ENCODE measurements around the gene SEC63. TPM values are rescaled to one million over a fixed set of nuclear protein-coding genes. Genes with fewer than 3 reads are reported as not detected.
A peak's percentile ranks its signal among the peaks of the same experiment; 100 is the strongest.

The SEC63 gene
- total RNA-seq, 2 donors from 2014 or later = 73.4 to 97.9 TPM

GRCh38 chr6:107832151-107833056 is 125.6 kb downstream of the SEC63 start:
- no peaks in the 10 kb centered on the region for H3K9me3 ChIP-seq
- H3K4me1 ChIP-seq = no peaks in the 10 kb centered on the region
- intact Hi-C loops (cut with DNase I) = no loop called here
- ATAC-seq (no peak), DNase-seq (no peak)
- H3K4me3 ChIP-seq = no peak overlapping the region
- 74 to 94% methylated on average over 10 of the region's 10 CpGs for WGBS, 2 donors
- TF ChIP-seq POLR2A (IDR thresholded peaks at IDR 0.05) (no peak), CTCF (IDR thresholded peaks at IDR 0.05) (no peak)
- no peaks in the 10 kb centered on the region for H3K36me3 ChIP-seq (replicated peaks in 1 of 2; ENCODE audit: insufficient read depth in 1 of 2, low read depth in 2 of 2)
- no peak overlapping the region for H3K27ac ChIP-seq
- no peaks in the 10 kb centered on the region for H3K27me3 ChIP-seq

GRCh38 chr6:107830060-107830459 is 127.9 kb downstream of the SEC63 start:
- ATAC-seq = no peak

GRCh38 chr6:107827541-107827940 is 130.5 kb downstream of the SEC63 start:
- 89 to 90% methylated on average over 7 of the region's 7 CpGs for WGBS, 2 donors
- H3K27me3 ChIP-seq = no peaks in the 10 kb centered on the region
- H3K27ac ChIP-seq = no peak overlapping the region
- H3K4me1 ChIP-seq = peaks cover 23% of the 10 kb centered on the region
- H3K9me3 ChIP-seq = no peaks in the 10 kb centered on the region
- H3K36me3 ChIP-seq (replicated peaks in 1 of 2; ENCODE audit: insufficient read depth in 1 of 2, low read depth in 2 of 2) = no peaks in the 10 kb centered on the region
- intact Hi-C loops (cut with DNase I) = no loop called here
- ATAC-seq (no peak), DNase-seq (no peak)
- no peak for TF ChIP-seq POLR2A (IDR thresholded peaks at IDR 0.05)
- H3K4me3 ChIP-seq = no peak overlapping the region

More at GRCh38 chr6:107830060-107830459, 127.9 kb downstream of the SEC63 start:
- DNase-seq = no peak
- H3K27me3 ChIP-seq = no peaks in the 10 kb centered on the region
- H3K27ac ChIP-seq = no peak overlapping the region
- no peak overlapping the region for H3K4me3 ChIP-seq
- no peaks in the 10 kb centered on the region for H3K9me3 ChIP-seq
- peaks cover 1% of the 10 kb centered on the region for H3K4me1 ChIP-seq
- WGBS, 2 donors = 64 to 65% methylated on average over 2 of the region's 2 CpGs
- no peaks in the 10 kb centered on the region for H3K36me3 ChIP-seq (replicated peaks in 1 of 2; ENCODE audit: insufficient read depth in 1 of 2, low read depth in 2 of 2)
- intact Hi-C loops (cut with DNase I) = no loop called here
- no peak for TF ChIP-seq CTCF (IDR thresholded peaks at IDR 0.05)
- no peak for TF ChIP-seq POLR2A (IDR thresholded peaks at IDR 0.05)

- WGBS, 2 donors = 45 to 49% methylated on average over 8 of the region's 8 CpGs
- H3K27ac ChIP-seq = peak overlapping the region in 3 of 4 donors; percentile 67 to 87 (median 68)
Observed at GRCh38 chr6:107823047-107823557, 134.9 kb downstream of the SEC63 start.

More at GRCh38 chr6:107823047-107823557, 134.9 kb downstream of the SEC63 start:
- Histone ChIP-seq H3K4me3 (no peak overlapping the region), H3K9me3 (no peaks in the 10 kb centered on the region), H3K27me3 (no peaks in the 10 kb centered on the region), H3K4me1 (peaks cover 60% of the 10 kb centered on the region), H3K36me3 (replicated peaks in 1 of 2; ENCODE audit: insufficient read depth in 1 of 2, low read depth in 2 of 2) (no peaks in the 10 kb centered on the region)
- intact Hi-C loops (cut with DNase I) = no loop called here
- DNase-seq = no peak
- no peak for ATAC-seq
- TF ChIP-seq CTCF (IDR thresholded peaks at IDR 0.05) (no peak), POLR2A (IDR thresholded peaks at IDR 0.05) (no peak)
